ENCODE results near the gene RPUSD1.

RPUSD1 gene

DNA sequence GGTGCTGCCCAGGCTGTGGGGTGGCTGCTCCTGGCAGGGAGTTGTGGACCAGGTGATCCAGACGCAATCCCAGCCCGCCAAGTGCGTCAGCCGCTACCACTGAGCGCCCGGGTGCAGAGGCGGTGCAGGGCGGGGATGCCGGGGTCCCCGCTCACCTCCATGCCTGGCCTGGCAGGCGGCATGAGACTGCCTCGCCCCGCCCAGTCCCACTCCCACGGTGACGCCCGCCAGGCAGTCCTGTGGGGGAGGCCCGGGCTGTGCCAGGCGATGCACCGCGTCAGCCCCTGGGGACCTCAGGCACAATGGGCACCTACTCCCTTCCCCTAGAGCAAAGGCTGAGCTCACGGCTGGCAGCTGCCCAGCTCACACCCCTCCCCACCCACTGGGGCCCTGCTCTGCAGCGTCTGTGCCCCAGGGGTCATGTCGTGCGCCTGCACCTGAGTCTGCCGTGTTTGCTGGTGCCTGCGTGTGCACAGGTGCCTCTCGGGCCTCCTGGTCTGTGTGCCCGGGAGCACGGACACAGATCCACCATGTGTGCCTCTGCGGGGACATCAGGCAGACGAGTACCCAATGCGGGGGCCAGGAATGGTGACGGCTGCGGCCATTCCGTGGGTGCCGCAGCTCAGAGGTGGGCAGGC, 5.3 kb downstream of the RPUSD1 start:
- TF ChIP-seq, protein P1, sequence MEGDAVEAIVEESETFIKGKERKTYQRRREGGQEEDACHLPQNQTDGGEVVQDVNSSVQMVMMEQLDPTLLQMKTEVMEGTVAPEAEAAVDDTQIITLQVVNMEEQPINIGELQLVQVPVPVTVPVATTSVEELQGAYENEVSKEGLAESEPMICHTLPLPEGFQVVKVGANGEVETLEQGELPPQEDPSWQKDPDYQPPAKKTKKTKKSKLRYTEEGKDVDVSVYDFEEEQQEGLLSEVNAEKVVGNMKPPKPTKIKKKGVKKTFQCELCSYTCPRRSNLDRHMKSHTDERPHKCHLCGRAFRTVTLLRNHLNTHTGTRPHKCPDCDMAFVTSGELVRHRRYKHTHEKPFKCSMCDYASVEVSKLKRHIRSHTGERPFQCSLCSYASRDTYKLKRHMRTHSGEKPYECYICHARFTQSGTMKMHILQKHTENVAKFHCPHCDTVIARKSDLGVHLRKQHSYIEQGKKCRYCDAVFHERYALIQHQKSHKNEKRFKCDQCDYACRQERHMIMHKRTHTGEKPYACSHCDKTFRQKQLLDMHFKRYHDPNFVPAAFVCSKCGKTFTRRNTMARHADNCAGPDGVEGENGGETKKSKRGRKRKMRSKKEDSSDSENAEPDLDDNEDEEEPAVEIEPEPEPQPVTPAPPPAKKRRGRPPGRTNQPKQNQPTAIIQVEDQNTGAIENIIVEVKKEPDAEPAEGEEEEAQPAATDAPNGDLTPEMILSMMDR (IDR thresholded peaks at IDR 0.05; ENCODE audit: borderline replicate concordance, insufficient read depth, low read depth, low read length) = no peak
- H3K4me3 ChIP-seq (ENCODE audit: low read depth, low read length) = no peak overlapping the region

DNA sequence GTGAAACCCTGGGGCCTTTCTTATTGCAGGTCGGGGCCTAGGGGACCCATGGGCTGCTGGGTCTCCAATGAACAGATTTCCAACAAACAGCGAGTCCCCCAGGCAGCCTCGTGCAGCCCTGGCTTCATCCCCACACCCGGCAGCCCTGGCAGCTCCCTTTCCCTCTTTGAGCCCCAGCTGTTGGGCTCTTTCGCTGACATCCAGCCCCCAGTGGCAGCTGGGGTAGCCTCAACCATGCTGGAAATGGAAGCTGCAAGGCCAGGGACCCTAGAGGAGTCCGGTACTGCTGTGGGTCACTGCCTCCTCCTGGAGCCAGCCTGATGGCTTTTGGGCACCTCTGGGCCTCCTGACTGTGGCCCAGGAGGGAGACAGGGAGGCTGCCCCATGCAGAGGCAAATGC, 5.9 kb downstream of the RPUSD1 start:
- H3K4me3 ChIP-seq (ENCODE audit: low read depth, low read length) = no peak overlapping the region
- TF ChIP-seq, protein P1 (IDR thresholded peaks at IDR 0.05; ENCODE audit: borderline replicate concordance, insufficient read depth, low read depth, low read length) = no peak

DNA sequence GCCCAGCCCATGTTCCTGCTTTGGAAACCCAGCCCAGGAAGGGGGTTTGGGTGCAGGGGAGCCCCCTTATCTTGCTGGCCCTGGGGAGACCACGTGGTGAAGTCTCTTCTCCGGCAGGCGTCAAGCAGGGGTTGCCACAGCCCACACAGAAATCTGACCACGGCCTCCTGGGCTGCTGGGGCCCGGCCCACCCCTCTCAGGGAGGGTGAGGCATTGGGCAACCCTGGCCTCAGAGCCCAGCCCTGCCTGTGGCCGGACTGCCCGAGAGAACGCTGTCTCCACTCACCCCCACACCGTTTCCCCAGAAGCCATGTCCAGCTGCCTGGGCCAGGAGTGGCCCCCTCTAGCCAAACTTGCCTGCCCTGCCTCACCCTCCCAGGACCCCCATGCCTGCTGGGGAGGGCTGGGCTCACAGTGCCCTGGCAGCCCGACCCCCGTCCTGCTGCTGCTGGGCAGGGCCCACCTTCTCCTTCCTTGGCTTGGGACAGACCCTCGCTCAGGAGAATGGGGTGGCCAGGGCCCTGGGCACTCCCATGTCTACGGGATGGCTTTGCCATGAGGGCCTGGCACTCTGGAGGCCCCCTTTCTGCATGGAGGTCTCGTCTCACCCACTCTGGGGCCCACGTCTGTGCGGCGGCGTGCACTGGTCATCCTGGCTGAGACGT, 6.7 kb downstream of the RPUSD1 start:
- H3K4me3 ChIP-seq (ENCODE audit: low read depth, low read length) = no peak overlapping the region
- TF ChIP-seq, protein P1 (IDR thresholded peaks at IDR 0.05; ENCODE audit: borderline replicate concordance, insufficient read depth, low read depth, low read length) = no peak

DNA sequence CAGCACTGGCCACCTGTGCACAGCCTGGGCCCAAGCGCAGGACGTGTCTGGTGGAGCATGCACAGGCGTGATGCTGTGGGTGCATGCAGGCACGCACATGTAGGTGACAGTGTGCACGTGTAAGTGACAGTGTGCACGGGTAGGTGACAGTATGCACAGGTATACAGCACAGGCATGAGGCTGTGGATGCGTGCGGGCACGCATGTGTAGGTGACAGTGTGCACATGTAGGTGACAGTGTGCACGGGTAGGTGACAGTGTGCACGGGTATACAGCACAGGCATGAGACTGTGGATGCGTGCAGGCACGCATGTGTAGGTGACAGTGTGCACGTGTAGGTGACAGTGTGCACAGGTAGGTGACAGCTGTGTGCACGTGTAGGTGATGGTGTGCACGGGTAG, 7.9 kb downstream of the RPUSD1 start:
- TF ChIP-seq, protein P1 (IDR thresholded peaks at IDR 0.05; ENCODE audit: borderline replicate concordance, insufficient read depth, low read depth, low read length) = no peak

DNA sequence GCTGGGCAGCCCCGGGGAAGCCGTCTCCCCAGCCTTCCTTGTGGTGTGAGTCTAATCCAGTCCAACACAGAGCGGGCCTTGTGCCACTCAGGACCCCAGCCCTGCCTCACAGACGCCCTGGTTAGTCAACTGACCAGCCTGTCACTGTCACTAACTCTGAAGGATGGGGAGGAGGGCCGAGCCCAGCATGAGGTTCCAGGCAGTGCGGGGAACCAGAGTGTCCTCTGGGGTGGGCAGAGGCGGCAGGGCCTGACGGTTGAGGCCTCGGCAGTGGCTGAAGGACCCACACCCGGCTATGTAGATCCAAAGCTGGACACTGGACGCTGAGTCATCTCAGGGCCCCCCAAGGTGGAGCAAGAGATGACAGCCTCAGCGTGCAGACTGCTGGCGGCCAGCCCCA, 8.6 kb downstream of the RPUSD1 start:
- TF ChIP-seq, protein P1 (IDR thresholded peaks at IDR 0.05; ENCODE audit: borderline replicate concordance, insufficient read depth, low read depth, low read length) = no peak
- no peak overlapping the region for H3K4me3 ChIP-seq (ENCODE audit: low read depth, low read length)

More for the DNA sequence above, 7.9 kb downstream of the RPUSD1 start:
- H3K4me3 ChIP-seq (ENCODE audit: low read depth, low read length) = no peak overlapping the region

DNA sequence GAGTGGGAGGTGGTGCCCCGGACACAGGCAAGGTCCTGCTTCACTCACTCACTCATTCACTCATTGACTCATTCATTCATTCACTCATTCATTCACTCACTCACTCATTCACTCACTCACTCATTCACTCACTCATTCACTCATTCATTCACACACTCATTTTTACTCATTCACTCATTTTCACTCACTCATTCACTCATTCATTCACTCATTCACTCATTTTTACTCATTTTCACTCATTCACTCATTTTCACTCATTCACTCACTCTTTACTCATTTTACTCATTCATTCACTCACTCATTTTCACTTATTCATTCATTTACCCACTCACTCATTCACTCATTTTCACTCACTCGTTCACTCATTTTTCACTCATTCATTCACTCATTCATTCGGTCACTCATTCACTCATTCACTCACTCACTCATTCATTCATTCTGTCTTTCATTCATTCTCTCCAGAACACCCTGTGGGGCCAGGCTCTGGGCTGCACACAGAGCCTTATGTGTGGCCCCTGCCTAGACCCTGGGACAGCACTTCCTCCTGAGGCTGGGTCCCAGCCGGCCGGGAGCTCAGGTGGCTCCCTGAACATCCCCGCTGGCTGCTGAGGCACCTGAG, 9.2 kb downstream of the RPUSD1 start:
- TF ChIP-seq, protein P1 (IDR thresholded peaks at IDR 0.05; ENCODE audit: borderline replicate concordance, insufficient read depth, low read depth, low read length) = no peak

More for the DNA sequence above, 9.2 kb downstream of the RPUSD1 start:
- H3K4me3 ChIP-seq (ENCODE audit: low read depth, low read length) = no peak overlapping the region

All from GM12875 (cell line).